H9 (cell line): Measurements from ENCODE around the gene PROCR. TPM values are rescaled to one million over a fixed set of nuclear protein-coding genes. Genes with fewer than 3 reads are reported as not detected.

Source experiments
- DNase-seq: peaks from one replicate; pipeline ENCODE4 v3.0.0-alpha.2; 2017
- H2AFZ ChIP-seq: one replicate; pipeline ENCODE4 v1.6.1; 2013; ENCODE audit warnings: mild to moderate bottlenecking, low read length, control low read depth, moderate library complexity
- H2AK5ac ChIP-seq: 2 replicates; pipeline ENCODE4 v1.6.1; 2013; ENCODE audit warnings: low read length, control low read depth, mixed read lengths; ENCODE audit not compliant: insufficient read length
- H2BK120ac ChIP-seq: one replicate; pipeline ENCODE4 v1.6.1; 2013; ENCODE audit warnings: low read depth, mild to moderate bottlenecking, low read length, control low read depth, inconsistent platforms; ENCODE audit not compliant: poor library complexity, severe bottlenecking
- H2BK12ac ChIP-seq: 2 replicates; pipeline ENCODE4 v1.6.1; 2013; ENCODE audit warnings: low read length, control low read depth, mixed read lengths, low read depth; ENCODE audit not compliant: insufficient read length
- H2BK15ac ChIP-seq: 2 replicates; pipeline ENCODE4 v1.6.1; 2013; ENCODE audit warnings: low read depth, low read length, control low read depth
- H2BK20ac ChIP-seq: one replicate; pipeline ENCODE4 v1.6.1; 2013; ENCODE audit warnings: low read depth, mild to moderate bottlenecking, low read length, control low read depth, inconsistent platforms; ENCODE audit not compliant: poor library complexity, severe bottlenecking
- H2BK5ac ChIP-seq: 2 replicates; pipeline ENCODE4 v1.6.1; 2013; ENCODE audit warnings: low read length, control low read depth, mixed read lengths; ENCODE audit not compliant: insufficient read length
- H3K14ac ChIP-seq: 2 replicates; pipeline ENCODE4 v1.6.1; 2013; ENCODE audit warnings: low read length, control low read depth; ENCODE audit not compliant: insufficient read depth
- H3K18ac ChIP-seq: 2 replicates; pipeline ENCODE4 v1.6.1; 2013; ENCODE audit warnings: low read depth, mild to moderate bottlenecking, mixed read lengths, low read length, control low read depth; ENCODE audit not compliant: insufficient read length
- H3K23ac ChIP-seq: 2 replicates; pipeline ENCODE4 v1.6.1; 2013; ENCODE audit warnings: low read length, control low read depth, mixed read lengths, low read depth; ENCODE audit not compliant: insufficient read length
- H3K23me2 ChIP-seq: 2 replicates; pipeline ENCODE4 v1.6.1; 2013; ENCODE audit warnings: low read depth, mild to moderate bottlenecking, mixed read lengths, low read length, control low read depth; ENCODE audit not compliant: insufficient read length, poor library complexity, severe bottlenecking
- H3K27ac ChIP-seq: 2 replicates; pipeline ENCODE4 v1.5.1; 2013; ENCODE audit warnings: low read length, control low read depth, mixed read lengths, low read depth; ENCODE audit not compliant: insufficient read length
- H3K27me3 ChIP-seq: 2 replicates; pipeline ENCODE4 v1.6.1; 2013; ENCODE audit warnings: low read length, control low read depth, inconsistent platforms; ENCODE audit not compliant: insufficient read depth
- H3K4ac ChIP-seq: 2 replicates; pipeline ENCODE4 v1.6.1; 2013; ENCODE audit warnings: low read depth, mild to moderate bottlenecking, control low read depth, inconsistent platforms, low read length, moderate library complexity
- H3K4me1 ChIP-seq: 2 replicates; pipeline ENCODE4 v1.6.1; 2013; ENCODE audit warnings: low read length, control low read depth, inconsistent platforms; ENCODE audit not compliant: insufficient read depth
- H3K4me2 ChIP-seq: 2 replicates; pipeline ENCODE4 v1.6.1; 2013; ENCODE audit warnings: low read length, control low read depth, mixed read lengths; ENCODE audit not compliant: insufficient read length, insufficient read depth
- H3K56ac ChIP-seq: 2 replicates; pipeline ENCODE4 v1.6.1; 2013; ENCODE audit warnings: low read depth, mild to moderate bottlenecking, mixed read lengths, low read length, control low read depth; ENCODE audit not compliant: insufficient read length
- H3K79me1 ChIP-seq: 2 replicates; pipeline ENCODE4 v1.6.1; 2013; ENCODE audit warnings: low read depth, mild to moderate bottlenecking, moderate library complexity, low read length, control low read depth, inconsistent platforms; ENCODE audit not compliant: insufficient read depth, poor library complexity, severe bottlenecking
- H3K79me2 ChIP-seq: 2 replicates; pipeline ENCODE4 v1.6.1; 2013; ENCODE audit warnings: low read length, control low read depth, inconsistent platforms; ENCODE audit not compliant: insufficient read depth
- H3K9ac ChIP-seq: 2 replicates; pipeline ENCODE4 v1.6.1; 2013; ENCODE audit warnings: low read length, control low read depth, mixed read lengths; ENCODE audit not compliant: insufficient read length; ENCODE audit errors: extremely low read depth
- H3K9me3 ChIP-seq: one replicate; pipeline ENCODE4 v1.6.1; 2013; ENCODE audit warnings: low read depth, low read length, inconsistent platforms; ENCODE audit not compliant: control insufficient read depth
- H3T11ph ChIP-seq: one replicate; pipeline ENCODE4 v1.6.1; 2013; ENCODE audit warnings: mild to moderate bottlenecking, low read length, control low read depth, inconsistent platforms
- H4K20me1 ChIP-seq: one replicate; pipeline ENCODE4 v1.6.1; 2013; ENCODE audit not compliant: control insufficient read depth, insufficient read length, insufficient read depth
- H4K5ac ChIP-seq: 2 replicates; pipeline ENCODE4 v1.6.1; 2013; ENCODE audit warnings: low read depth, mild to moderate bottlenecking, mixed read lengths, low read length, control low read depth; ENCODE audit not compliant: insufficient read length
- H4K8ac ChIP-seq: replicated peaks from 2 replicates; pipeline ENCODE4 v1.6.1; 2013; ENCODE audit warnings: low read length, control low read depth, mixed read lengths, low read depth; ENCODE audit not compliant: insufficient read length
- H4K91ac ChIP-seq: 2 replicates; pipeline ENCODE4 v1.6.1; 2013; ENCODE audit warnings: low read depth, mild to moderate bottlenecking, moderate library complexity, mixed read lengths, low read length, control low read depth; ENCODE audit not compliant: insufficient read length
- H3K27ac Mint-ChIP-seq, 3 experiments: 2 replicates in 2 of 3; 3 replicates in 1 of 3; pipeline ENCODE4 v1.8.0; 2020 to 2021; ENCODE audit warnings: mixed read lengths in 3 of 3, mild to moderate bottlenecking in 1 of 3, moderate library complexity in 1 of 3
- H3K27me3 Mint-ChIP-seq: 2 replicates; pipeline ENCODE4 v1.8.0; 2021; ENCODE audit warnings: low read depth, mild to moderate bottlenecking, moderate library complexity, mixed read lengths
- H3K36me3 Mint-ChIP-seq, 3 experiments: 2 replicates in 2 of 3; 3 replicates in 1 of 3; pipeline ENCODE4 v1.8.0; 2020 to 2021; ENCODE audit warnings: low read depth in 3 of 3, mixed read lengths in 3 of 3; ENCODE audit not compliant: insufficient read depth in 1 of 3
- H3K4me1 Mint-ChIP-seq, 2 experiments: 2 replicates each; pipeline ENCODE4 v1.8.0; 2020; ENCODE audit warnings: mixed read lengths in 2 of 2
- H3K4me3 Mint-ChIP-seq, 2 experiments: 2 replicates in 1 of 2; 3 replicates in 1 of 2; pipeline ENCODE4 v1.8.0; 2020 to 2021; ENCODE audit warnings: mild to moderate bottlenecking in 2 of 2, mixed read lengths in 2 of 2, moderate library complexity in 1 of 2
- H3K9me3 Mint-ChIP-seq, 2 experiments: 2 replicates in 1 of 2; 3 replicates in 1 of 2; pipeline ENCODE4 v1.8.0; 2020; ENCODE audit warnings: mild to moderate bottlenecking in 2 of 2, mixed read lengths in 2 of 2, moderate library complexity in 1 of 2
- total RNA-seq: library from RNA; stranded (reverse); gene quantifications from 2 replicates; pipeline ENCODE4 v1.2.1, GENCODE V29; 2021
- TF ChIP-seq, protein P1 (sequence below): fragments of 200-600 bp; sonication (generic); conservative IDR thresholded peaks from 3 replicates; pipeline ENCODE4 v1.8.0; 2021; ENCODE audit warnings: antibody characterized with exemption, mild to moderate bottlenecking

The PROCR gene
- total RNA-seq, 1 experiment from 2014 or later = 6.4 TPM

GRCh38 chr20:35196313-35196712 lies 24.4 kb downstream of the PROCR start:
- no peak overlapping the region for H2BK5ac ChIP-seq
- H3K23me2 ChIP-seq = no peaks in the 10 kb centered on the region
- no peaks in the 10 kb centered on the region for H3K4me1 ChIP-seq
- TF ChIP-seq, protein P1, sequence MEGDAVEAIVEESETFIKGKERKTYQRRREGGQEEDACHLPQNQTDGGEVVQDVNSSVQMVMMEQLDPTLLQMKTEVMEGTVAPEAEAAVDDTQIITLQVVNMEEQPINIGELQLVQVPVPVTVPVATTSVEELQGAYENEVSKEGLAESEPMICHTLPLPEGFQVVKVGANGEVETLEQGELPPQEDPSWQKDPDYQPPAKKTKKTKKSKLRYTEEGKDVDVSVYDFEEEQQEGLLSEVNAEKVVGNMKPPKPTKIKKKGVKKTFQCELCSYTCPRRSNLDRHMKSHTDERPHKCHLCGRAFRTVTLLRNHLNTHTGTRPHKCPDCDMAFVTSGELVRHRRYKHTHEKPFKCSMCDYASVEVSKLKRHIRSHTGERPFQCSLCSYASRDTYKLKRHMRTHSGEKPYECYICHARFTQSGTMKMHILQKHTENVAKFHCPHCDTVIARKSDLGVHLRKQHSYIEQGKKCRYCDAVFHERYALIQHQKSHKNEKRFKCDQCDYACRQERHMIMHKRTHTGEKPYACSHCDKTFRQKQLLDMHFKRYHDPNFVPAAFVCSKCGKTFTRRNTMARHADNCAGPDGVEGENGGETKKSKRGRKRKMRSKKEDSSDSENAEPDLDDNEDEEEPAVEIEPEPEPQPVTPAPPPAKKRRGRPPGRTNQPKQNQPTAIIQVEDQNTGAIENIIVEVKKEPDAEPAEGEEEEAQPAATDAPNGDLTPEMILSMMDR = no peak
- no peak for DNase-seq
- H4K5ac ChIP-seq = no peak overlapping the region
- H3K4me2 ChIP-seq = no peak overlapping the region
- no peak overlapping the region for H3K9ac ChIP-seq
- no peak overlapping the region for H3K4ac ChIP-seq
- no peak overlapping the region for H2AFZ ChIP-seq
- Mint-ChIP-seq H3K27ac (no peak overlapping the region), H3K9me3 (peaks cover 42 to 46% of the 10 kb centered on the region in 2 experiments), H3K4me3 (no peak overlapping the region), H3K27me3 (peaks cover 31% of the 10 kb centered on the region), H3K36me3 (peaks cover 6 to 24% (median 22%) of the 10 kb centered on the region in 3 experiments; a peak in 6 of 7 replicates), H3K4me1 (peaks cover 12 to 14% of the 10 kb centered on the region in 2 experiments)
- no peak overlapping the region for H2BK12ac ChIP-seq
- no peak overlapping the region for H4K8ac ChIP-seq
- no peak overlapping the region for H4K91ac ChIP-seq
- H3K27ac ChIP-seq = no peak overlapping the region
- H3K18ac ChIP-seq = no peak overlapping the region
- H3K27me3 ChIP-seq = no peaks in the 10 kb centered on the region; the same call in 1 of the 2 replicates
- H3K56ac ChIP-seq = no peak overlapping the region
- no peak overlapping the region for H2AK5ac ChIP-seq
- H3K14ac ChIP-seq = no peak overlapping the region
- H2BK15ac ChIP-seq = no peak overlapping the region
- H3K79me1 ChIP-seq = no peaks in the 10 kb centered on the region
- H4K20me1 ChIP-seq = no peaks in the 10 kb centered on the region
- H3T11ph ChIP-seq = no peak overlapping the region
- H3K9me3 ChIP-seq = no peaks in the 10 kb centered on the region
- no peak overlapping the region for H2BK20ac ChIP-seq
- no peaks in the 10 kb centered on the region for H3K79me2 ChIP-seq
- no peak overlapping the region for H2BK120ac ChIP-seq
- no peak overlapping the region for H3K23ac ChIP-seq
